HL-60 (cell line): ENCODE data around the gene C5orf46.
"Not testable (repeated sequence)": the region's sequence is repeated elsewhere in the genome, so short reads cannot be mapped to it uniquely, and the experiment has no call there.

Experiments
- DNase-seq, 2 experiments: peaks; one replicate each; pipeline ENCODE4 v3.0.0-alpha.2; 2010 to 2020; ENCODE audit warnings: low read depth in 1 of 2, low spot score in 1 of 2
- H3K27ac ChIP-seq: fragments of 250-450 bp; sonication (Bioruptor Pico); replicated peaks from 2 replicates; pipeline ENCODE4 v1.5.1; 2020; ENCODE audit warnings: mild to moderate bottlenecking, moderate library complexity
- H3K27me3 ChIP-seq: fragments of 250-450 bp; sonication (Bioruptor Pico); 2 replicates; pipeline ENCODE4 v1.5.1; 2021; ENCODE audit warnings: mild to moderate bottlenecking, moderate library complexity; ENCODE audit not compliant: insufficient read depth, poor library complexity, severe bottlenecking
- H3K4me3 ChIP-seq: replicated peaks from 2 replicates; pipeline ENCODE4 v1.5.1; 2011; ENCODE audit warnings: mild to moderate bottlenecking, control low read depth, low read length; ENCODE audit not compliant: insufficient read depth
- CTCF ChIP-seq: IDR thresholded peaks from one replicate; pipeline ENCODE4 v1.5.1; 2011; ENCODE audit warnings: low read length, control low read depth, inconsistent platforms; ENCODE audit not compliant: insufficient read depth
- GABPA ChIP-seq: IDR thresholded peaks from 2 replicates; pipeline ENCODE4 v1.6.1; 2012; ENCODE audit warnings: low read depth
- POLR2AphosphoS5 ChIP-seq: IDR thresholded peaks from 2 replicates; pipeline ENCODE4 v1.6.1; 2012; ENCODE audit warnings: low read depth
- REST ChIP-seq: IDR thresholded peaks from 2 replicates; pipeline ENCODE4 v1.6.1; 2012; ENCODE audit warnings: low read depth; ENCODE audit not compliant: insufficient replicate concordance
- SPI1 ChIP-seq: IDR thresholded peaks from 2 replicates; pipeline ENCODE4 v1.6.1; 2012; ENCODE audit warnings: low read depth, mild to moderate bottlenecking, borderline replicate concordance

C5orf46 gene

GRCh38 chr5:147871980-147872549 is 34.3 kb downstream of the C5orf46 start:
- H3K4me3 ChIP-seq, H3K27ac ChIP-seq, DNase-seq: not testable (repeated sequence)

GRCh38 chr5:147869892-147870291 is 36.4 kb downstream of the C5orf46 start:
- not testable (repeated sequence) for H3K27me3 ChIP-seq, DNase-seq, H3K27ac ChIP-seq, H3K4me3 ChIP-seq

More at GRCh38 chr5:147871980-147872549, 34.3 kb downstream of the C5orf46 start:
- not testable (repeated sequence) for H3K27me3 ChIP-seq

- DNase-seq = no peak
- Histone ChIP-seq H3K27ac (no peak overlapping the region), H3K27me3 (no peaks in the 10 kb centered on the region), H3K4me3 (no peak overlapping the region)
- no peak for TF ChIP-seq REST
- no peak for TF ChIP-seq CTCF
- TF ChIP-seq GABPA = no peak
- no peak for TF ChIP-seq POLR2AphosphoS5
- no peak for TF ChIP-seq SPI1
Measured at GRCh38 chr5:147869112-147869511, 37.2 kb downstream of the C5orf46 start.

GRCh38 chr5:147863454-147864158 is 42.7 kb downstream of the C5orf46 start:
- TF ChIP-seq GABPA = no peak
- no peak for TF ChIP-seq CTCF
- TF ChIP-seq REST = no peak
- TF ChIP-seq SPI1 = no peak
- no peak for TF ChIP-seq POLR2AphosphoS5
- DNase-seq = no peak
- no peak overlapping the region for H3K4me3 ChIP-seq
- H3K27ac ChIP-seq = no peak overlapping the region
- no peaks in the 10 kb centered on the region for H3K27me3 ChIP-seq

- Histone ChIP-seq H3K27me3 (no peaks in the 10 kb centered on the region), H3K27ac (no peak overlapping the region), H3K4me3 (no peak overlapping the region)
- TF ChIP-seq CTCF = no peak
- TF ChIP-seq REST = no peak
- TF ChIP-seq POLR2AphosphoS5 = no peak
- TF ChIP-seq SPI1 = no peak
- TF ChIP-seq GABPA = no peak
- DNase-seq = no peak
Measured at GRCh38 chr5:147860641-147861025, 45.7 kb downstream of the C5orf46 start.
